Measurements from ENCODE around the gene CDKN1B.

Gene CDKN1B

GRCh38 chr12:12686925-12687324 lies 30.2 kb upstream of the CDKN1B start:
- H3K9me3 Mint-ChIP-seq, result no peaks in the 10 kb centered on the region
- H3K27me3 Mint-ChIP-seq (ENCODE audit: low read depth), result no peaks in the 10 kb centered on the region
- no peak for DNase-seq (ENCODE audit: low spot score)
- H3K4me3 Mint-ChIP-seq, result no peak overlapping the region
- H3K36me3 Mint-ChIP-seq (ENCODE audit: low read depth), result peaks cover 19% of the 10 kb centered on the region
- H3K27ac Mint-ChIP-seq, result no peak overlapping the region
- peaks cover 19% of the 10 kb centered on the region for H3K4me1 Mint-ChIP-seq (ENCODE audit: low read depth)

GRCh38 chr12:12689647-12690300 lies 27.4 kb upstream of the CDKN1B start:
- peaks cover 35% of the 10 kb centered on the region for H3K4me1 Mint-ChIP-seq (ENCODE audit: low read depth)
- H3K27ac Mint-ChIP-seq, result no peak overlapping the region
- no peak overlapping the region for H3K4me3 Mint-ChIP-seq

GRCh38 chr12:12691549-12691948 lies 25.6 kb upstream of the CDKN1B start:
- H3K36me3 Mint-ChIP-seq (ENCODE audit: low read depth), result peaks cover 35% of the 10 kb centered on the region
- no peak overlapping the region for H3K4me3 Mint-ChIP-seq
- H3K27me3 Mint-ChIP-seq (ENCODE audit: low read depth), result no peaks in the 10 kb centered on the region
- no peak for DNase-seq (ENCODE audit: low spot score)
- H3K9me3 Mint-ChIP-seq, result no peaks in the 10 kb centered on the region
- no peak overlapping the region for H3K27ac Mint-ChIP-seq
- H3K4me1 Mint-ChIP-seq (ENCODE audit: low read depth), result peaks cover 48% of the 10 kb centered on the region

More at GRCh38 chr12:12689647-12690300, 27.4 kb upstream of the CDKN1B start:
- DNase-seq (ENCODE audit: low spot score), result no peak
- no peaks in the 10 kb centered on the region for H3K27me3 Mint-ChIP-seq (ENCODE audit: low read depth)
- no peaks in the 10 kb centered on the region for H3K9me3 Mint-ChIP-seq
- H3K36me3 Mint-ChIP-seq (ENCODE audit: low read depth), result peaks cover 27% of the 10 kb centered on the region

GRCh38 chr12:12693111-12693671 lies 24.0 kb upstream of the CDKN1B start:
- Mint-ChIP-seq H3K27ac (no peak overlapping the region), H3K36me3 (ENCODE audit: low read depth) (peaks cover 33% of the 10 kb centered on the region), H3K27me3 (ENCODE audit: low read depth) (no peaks in the 10 kb centered on the region), H3K4me3 (peak overlapping the region; percentile 25), H3K9me3 (no peaks in the 10 kb centered on the region), H3K4me1 (ENCODE audit: low read depth) (peaks cover 62% of the 10 kb centered on the region)
- DNase-seq (ENCODE audit: low spot score), result no peak

GRCh38 chr12:12696562-12697383 lies 20.4 kb upstream of the CDKN1B start:
- Mint-ChIP-seq H3K9me3 (no peaks in the 10 kb centered on the region), H3K4me3 (peak overlapping the region; percentile 95), H3K27me3 (ENCODE audit: low read depth) (no peaks in the 10 kb centered on the region), H3K36me3 (ENCODE audit: low read depth) (peaks cover 24% of the 10 kb centered on the region), H3K27ac (peak overlapping the region; percentile 98), H3K4me1 (ENCODE audit: low read depth) (peaks cover 59% of the 10 kb centered on the region)
- peak; percentile 89 for DNase-seq (ENCODE audit: low spot score)

GRCh38 chr12:12699345-12699744 lies 17.8 kb upstream of the CDKN1B start:
- Mint-ChIP-seq H3K27me3 (ENCODE audit: low read depth) (no peaks in the 10 kb centered on the region), H3K9me3 (no peaks in the 10 kb centered on the region), H3K36me3 (ENCODE audit: low read depth) (peaks cover 14% of the 10 kb centered on the region), H3K4me1 (ENCODE audit: low read depth) (peaks cover 55% of the 10 kb centered on the region), H3K4me3 (no peak overlapping the region), H3K27ac (peak overlapping the region; percentile 43)
- DNase-seq (ENCODE audit: low spot score), result no peak

- peaks cover 12% of the 10 kb centered on the region for H3K36me3 Mint-ChIP-seq (ENCODE audit: low read depth)
- H3K4me1 Mint-ChIP-seq (ENCODE audit: low read depth), result peaks cover 56% of the 10 kb centered on the region
- H3K27ac Mint-ChIP-seq, result no peak overlapping the region
- DNase-seq (ENCODE audit: low spot score), result no peak
- no peaks in the 10 kb centered on the region for H3K27me3 Mint-ChIP-seq (ENCODE audit: low read depth)
- H3K4me3 Mint-ChIP-seq, result no peak overlapping the region
- H3K9me3 Mint-ChIP-seq, result no peaks in the 10 kb centered on the region
Observed at GRCh38 chr12:12700254-12700653, 16.9 kb upstream of the CDKN1B start.

- no peaks in the 10 kb centered on the region for H3K9me3 Mint-ChIP-seq
- H3K36me3 Mint-ChIP-seq (ENCODE audit: low read depth), result peaks cover 6% of the 10 kb centered on the region
- H3K27me3 Mint-ChIP-seq (ENCODE audit: low read depth), result no peaks in the 10 kb centered on the region
- peaks cover 48% of the 10 kb centered on the region for H3K4me1 Mint-ChIP-seq (ENCODE audit: low read depth)
- no peak overlapping the region for H3K27ac Mint-ChIP-seq
- no peak overlapping the region for H3K4me3 Mint-ChIP-seq
- no peak for DNase-seq (ENCODE audit: low spot score)
Observed at GRCh38 chr12:12701457-12701856, 15.7 kb upstream of the CDKN1B start.

- no peak for DNase-seq (ENCODE audit: low spot score)
- Mint-ChIP-seq H3K4me3 (peak overlapping the region; percentile 42), H3K27ac (peak overlapping the region; percentile 36), H3K36me3 (ENCODE audit: low read depth) (peaks cover 3% of the 10 kb centered on the region), H3K4me1 (ENCODE audit: low read depth) (peaks cover 23% of the 10 kb centered on the region), H3K9me3 (no peaks in the 10 kb centered on the region), H3K27me3 (ENCODE audit: low read depth) (no peaks in the 10 kb centered on the region)
Observed at GRCh38 chr12:12704593-12705230, 12.5 kb upstream of the CDKN1B start.

GRCh38 chr12:12705838-12706520 lies 11.2 kb upstream of the CDKN1B start:
- Mint-ChIP-seq H3K36me3 (ENCODE audit: low read depth) (peaks cover 3% of the 10 kb centered on the region), H3K9me3 (no peaks in the 10 kb centered on the region), H3K4me1 (ENCODE audit: low read depth) (peaks cover 21% of the 10 kb centered on the region), H3K4me3 (no peak overlapping the region), H3K27me3 (ENCODE audit: low read depth) (no peaks in the 10 kb centered on the region), H3K27ac (no peak overlapping the region)
- DNase-seq (ENCODE audit: low spot score), result no peak

- H3K4me3 Mint-ChIP-seq, result peak overlapping the region; percentile 91
- H3K27me3 Mint-ChIP-seq (ENCODE audit: low read depth), result no peaks in the 10 kb centered on the region
- peaks cover 39% of the 10 kb centered on the region for H3K4me1 Mint-ChIP-seq (ENCODE audit: low read depth)
- peaks cover 21% of the 10 kb centered on the region for H3K36me3 Mint-ChIP-seq (ENCODE audit: low read depth)
- peak overlapping the region; percentile 98 for H3K27ac Mint-ChIP-seq
- H3K9me3 Mint-ChIP-seq, result no peaks in the 10 kb centered on the region
- no peak for DNase-seq (ENCODE audit: low spot score)
Observed at GRCh38 chr12:12713932-12714275, 3.3 kb upstream of the CDKN1B start.

GRCh38 chr12:12714276-12715021 lies 2.7 kb upstream of the CDKN1B start:
- Mint-ChIP-seq H3K4me1 (ENCODE audit: low read depth) (peaks cover 43% of the 10 kb centered on the region), H3K4me3 (peak overlapping the region; percentile 91), H3K9me3 (no peaks in the 10 kb centered on the region), H3K27me3 (ENCODE audit: low read depth) (no peaks in the 10 kb centered on the region), H3K27ac (peak overlapping the region; percentile 98), H3K36me3 (ENCODE audit: low read depth) (peaks cover 26% of the 10 kb centered on the region)
- peak; percentile 40 for DNase-seq (ENCODE audit: low spot score)

- no peaks in the 10 kb centered on the region for H3K9me3 Mint-ChIP-seq
- no peak for DNase-seq (ENCODE audit: low spot score)
- peak overlapping the region; percentile 91 for H3K4me3 Mint-ChIP-seq
- peak overlapping the region; percentile 98 for H3K27ac Mint-ChIP-seq
- no peaks in the 10 kb centered on the region for H3K27me3 Mint-ChIP-seq (ENCODE audit: low read depth)
- H3K36me3 Mint-ChIP-seq (ENCODE audit: low read depth), result peaks cover 32% of the 10 kb centered on the region
- H3K4me1 Mint-ChIP-seq (ENCODE audit: low read depth), result peaks cover 47% of the 10 kb centered on the region
Observed at GRCh38 chr12:12715128-12715458, 2.1 kb upstream of the CDKN1B start.

All from T-helper 2 cell treated with Interferon-gamma antibody and Interleukin-4, amounts not matched to agents 5 μg/mL and 100 μg/mL, for 36 hours (primary cell).